ENCODE measurements around the gene HSPA8. TPM values are rescaled to one million over a fixed set of nuclear protein-coding genes. Genes with fewer than 3 reads are reported as not detected.

Gene HSPA8
- polyA plus RNA-seq, 1 donor from 2014 or later = 2,242 TPM

- H2AFZ ChIP-seq (ENCODE audit: low read depth, low read length) = no peak overlapping the region
- H3K9ac ChIP-seq (ENCODE audit: low read length) = no peak overlapping the region
- no peaks in the 10 kb centered on the region for H3K36me3 ChIP-seq (ENCODE audit: insufficient read depth, low read length)
- H3K27me3 ChIP-seq (ENCODE audit: insufficient read depth, low read depth, low read length) = no peaks in the 10 kb centered on the region
- no peaks in the 10 kb centered on the region for H3K9me2 ChIP-seq (ENCODE audit: insufficient read depth, low read length)
- no peaks in the 10 kb centered on the region for H3K9me3 ChIP-seq (ENCODE audit: low read length)
- TF ChIP-seq SMC3 (conservative IDR thresholded peaks at IDR 0.05; ENCODE audit: poor library complexity) (no peak), EZH2 (IDR thresholded peaks at IDR 0.05; ENCODE audit: borderline replicate concordance, insufficient read depth, low read length, poor library complexity, severe bottlenecking) (no peak), MXI1 (conservative IDR thresholded peaks at IDR 0.05; ENCODE audit: poor library complexity, severe bottlenecking) (no peak), TAF1 (IDR thresholded peaks at IDR 0.05; ENCODE audit: low read depth) (no peak), CTCF (IDR thresholded peaks at IDR 0.05; ENCODE audit: poor library complexity, severe bottlenecking) (no peak), EP300 (conservative IDR thresholded peaks at IDR 0.05; ENCODE audit: poor library complexity, severe bottlenecking) (no peak), POLR2AphosphoS5 (IDR thresholded peaks at IDR 0.05) (no peak)
- no peak overlapping the region for H3K27ac ChIP-seq (ENCODE audit: low read length)
- no peaks in the 10 kb centered on the region for H3K79me2 ChIP-seq (replicated peaks; ENCODE audit: insufficient read depth, low read length)
- no peaks in the 10 kb centered on the region for H3F3A ChIP-seq (ENCODE audit: insufficient read depth, low read length, poor library complexity, severe bottlenecking)
- H3K4me2 ChIP-seq (ENCODE audit: low read length) = no peak overlapping the region
- no peak overlapping the region for H3K4me3 ChIP-seq (ENCODE audit: low read length)
- no peaks in the 10 kb centered on the region for H4K20me1 ChIP-seq (ENCODE audit: insufficient read depth)
These were observed 48.5 kb upstream of the HSPA8 start for GRCh38 chr11:123110397-123110796.

GRCh38 chr11:123107945-123108495 lies 46.1 kb upstream of the HSPA8 start:
- H3K79me2 ChIP-seq (replicated peaks; ENCODE audit: insufficient read depth, low read length) = no peaks in the 10 kb centered on the region
- no peak overlapping the region for H3K4me2 ChIP-seq (ENCODE audit: low read length)
- no peak overlapping the region for H3K9ac ChIP-seq (ENCODE audit: low read length)
- no peak overlapping the region for H2AFZ ChIP-seq (ENCODE audit: low read depth, low read length)
- no peaks in the 10 kb centered on the region for H4K20me1 ChIP-seq (ENCODE audit: insufficient read depth)
- no peaks in the 10 kb centered on the region for H3F3A ChIP-seq (ENCODE audit: insufficient read depth, low read length, poor library complexity, severe bottlenecking)
- H3K9me2 ChIP-seq (ENCODE audit: insufficient read depth, low read length) = no peaks in the 10 kb centered on the region
- H3K4me3 ChIP-seq (ENCODE audit: low read length) = no peak overlapping the region
- H3K27ac ChIP-seq (ENCODE audit: low read length) = no peak overlapping the region
- TF ChIP-seq SMC3 (conservative IDR thresholded peaks at IDR 0.05; ENCODE audit: poor library complexity) = no peak
- no peak for TF ChIP-seq MXI1 (conservative IDR thresholded peaks at IDR 0.05; ENCODE audit: poor library complexity, severe bottlenecking)
- TF ChIP-seq POLR2AphosphoS5 (IDR thresholded peaks at IDR 0.05) = no peak
- no peaks in the 10 kb centered on the region for H3K36me3 ChIP-seq (ENCODE audit: insufficient read depth, low read length)
- H3K9me3 ChIP-seq (ENCODE audit: low read length) = no peaks in the 10 kb centered on the region
- H3K27me3 ChIP-seq (ENCODE audit: insufficient read depth, low read depth, low read length) = no peaks in the 10 kb centered on the region

GRCh38 chr11:123104697-123105096 lies 42.8 kb upstream of the HSPA8 start:
- no peaks in the 10 kb centered on the region for H3K79me2 ChIP-seq (replicated peaks; ENCODE audit: insufficient read depth, low read length)

More at GRCh38 chr11:123104697-123105096, 42.8 kb upstream of the HSPA8 start:
- Histone ChIP-seq H3K4me3 (ENCODE audit: low read length) (no peak overlapping the region), H3K27ac (ENCODE audit: low read length) (no peak overlapping the region), H3K27me3 (ENCODE audit: insufficient read depth, low read depth, low read length) (no peaks in the 10 kb centered on the region), H3F3A (ENCODE audit: insufficient read depth, low read length, poor library complexity, severe bottlenecking) (no peaks in the 10 kb centered on the region), H2AFZ (ENCODE audit: low read depth, low read length) (no peak overlapping the region), H4K20me1 (ENCODE audit: insufficient read depth) (no peaks in the 10 kb centered on the region), H3K9ac (ENCODE audit: low read length) (no peak overlapping the region), H3K36me3 (ENCODE audit: insufficient read depth, low read length) (no peaks in the 10 kb centered on the region), H3K9me3 (ENCODE audit: low read length) (no peaks in the 10 kb centered on the region), H3K4me2 (ENCODE audit: low read length) (no peak overlapping the region), H3K9me2 (ENCODE audit: insufficient read depth, low read length) (no peaks in the 10 kb centered on the region)
- TF ChIP-seq SMC3 (conservative IDR thresholded peaks at IDR 0.05; ENCODE audit: poor library complexity) = no peak

All from neural cell (in vitro differentiated cells).